HT-29 (cell line): ENCODE results near the gene DNAJC25. TPM values are rescaled to one million over a fixed set of nuclear protein-coding genes. Genes with fewer than 3 reads are reported as not detected.
"Not testable (repeated sequence)": the region's sequence is repeated elsewhere in the genome, so short reads cannot be mapped to it uniquely, and the experiment has no call there.

Experiments
- DNase-seq: peaks from one replicate; pipeline ENCODE4 v3.0.0-alpha.2; 2015; ENCODE audit warnings: low spot score
- total RNA-seq: library from RNA; depleted of rRNA; stranded (reverse); fragments of >200 nt; shearing (Covaris generic); gene quantifications from 2 replicates; pipeline ENCODE4 v1.2.3, GENCODE V29; 2014; rRNA removed

DNAJC25 gene
- total RNA-seq, 1 experiment from 2014 or later = 4.7 TPM

- no peak for DNase-seq
Measured at GRCh38 chr9:111663301-111663823, 32.2 kb downstream of the DNAJC25 start.

GRCh38 chr9:111668026-111668573 lies 37.0 kb downstream of the DNAJC25 start:
- no peak for DNase-seq

- DNase-seq = not testable (repeated sequence)
Measured at GRCh38 chr9:111668601-111669000, 37.5 kb downstream of the DNAJC25 start.

- no peak for DNase-seq
Measured at GRCh38 chr9:111674319-111674718, 43.2 kb downstream of the DNAJC25 start.

GRCh38 chr9:111676116-111676515 lies 45.0 kb downstream of the DNAJC25 start:
- no peak for DNase-seq

- no peak for DNase-seq
Measured at GRCh38 chr9:111678293-111678692, 47.2 kb downstream of the DNAJC25 start.

- no peak for DNase-seq
Measured at GRCh38 chr9:111679199-111679598, 48.1 kb downstream of the DNAJC25 start.

- DNase-seq = no peak
Measured at GRCh38 chr9:111683392-111683791, 52.3 kb downstream of the DNAJC25 start.

GRCh38 chr9:111691672-111692329 lies 60.7 kb downstream of the DNAJC25 start:
- DNase-seq = peak; percentile 63

- DNase-seq = no peak
Measured at GRCh38 chr9:111696796-111697195, 65.7 kb downstream of the DNAJC25 start.

GRCh38 chr9:111700776-111701175 lies 69.6 kb downstream of the DNAJC25 start:
- DNase-seq = peak; percentile 47

Other genes with a start within 250 kb of the DNAJC25 start
- gene ECPAS, start 147.0 kb upstream of the DNAJC25 start, total RNA-seq = 35.9 and 41.4 TPM in 2 replicates
- gene ZNF483, start 106.2 kb upstream of the DNAJC25 start, total RNA-seq = not detected in 2 replicates
- 39.8 and 41.3 TPM in 2 replicates for gene PTGR1, start 31.7 kb upstream of the DNAJC25 start, total RNA-seq
- gene GNG10, start 30.3 kb downstream of the DNAJC25 start, total RNA-seq = 8.6 and 13.7 TPM in 2 replicates
- not detected in 2 replicates for gene SHOC1, start 163.6 kb downstream of the DNAJC25 start, total RNA-seq